Measurements from ENCODE around the gene RPTOR.

GRCh38 chr17:80923211-80924110 is 378.8 kb downstream of the RPTOR start:
- no peak for TF ChIP-seq CTCF (IDR thresholded peaks at IDR 0.05; ENCODE audit: insufficient read depth, low read length)
- TF ChIP-seq REST (IDR thresholded peaks at IDR 0.05; ENCODE audit: insufficient replicate concordance, low read depth): no peak
